Aorta (tissue), 5 donors: ENCODE results near the gene MMP2. TPM values are rescaled to one million over a fixed set of nuclear protein-coding genes. Genes with fewer than 3 reads are reported as not detected.

Experiments used
- ATAC-seq: fragments of 200-7000 bp; cut with Tn5 transposase; one replicate; pipeline ENCODE4 v1.9.1; 2022; ENCODE audit warnings: moderate library complexity; ENCODE audit not compliant: low FRiP score
- DNase-seq, 2 donors: peaks; one replicate each; pipeline ENCODE4 v3.0.0-alpha.2; 2020
- H3K27ac ChIP-seq, 2 donors: one replicate each; pipeline ENCODE4 v1.5.1; 2013; ENCODE audit warnings: low read length in 2 of 2, mild to moderate bottlenecking in 2 of 2, moderate library complexity in 2 of 2, control low read depth in 1 of 2, inconsistent platforms in 1 of 2, low read depth in 1 of 2
- H3K27me3 ChIP-seq, 2 donors: one replicate each; pipeline ENCODE4 v1.6.1; 2013; ENCODE audit warnings: control low read depth in 1 of 2, low read length in 1 of 2, mild to moderate bottlenecking in 1 of 2, moderate library complexity in 1 of 2; ENCODE audit not compliant: insufficient read depth in 2 of 2, control insufficient read depth in 1 of 2
- H3K36me3 ChIP-seq, 2 donors: one replicate each; pipeline ENCODE4 v1.6.1; 2013; ENCODE audit warnings: control low read depth in 1 of 2, low read length in 1 of 2, mild to moderate bottlenecking in 1 of 2; ENCODE audit not compliant: insufficient read depth in 2 of 2, control insufficient read depth in 1 of 2
- H3K4me1 ChIP-seq, 2 donors: one replicate each; pipeline ENCODE4 v1.6.1; 2013; ENCODE audit warnings: low read length in 2 of 2, control low read depth in 1 of 2, mild to moderate bottlenecking in 1 of 2, moderate library complexity in 1 of 2; ENCODE audit not compliant: insufficient read depth in 2 of 2, control insufficient read depth in 1 of 2
- H3K4me3 ChIP-seq, 2 donors: one replicate each; pipeline ENCODE4 v1.5.1; 2013; ENCODE audit warnings: low read length in 2 of 2, control low read depth in 1 of 2, mild to moderate bottlenecking in 1 of 2
- H3K9me3 ChIP-seq: one replicate; pipeline ENCODE4 v1.6.1; 2013; ENCODE audit warnings: mild to moderate bottlenecking, low read length; ENCODE audit not compliant: control insufficient read depth
- WGBS, 2 donors: extraction: QIAGEN DNeasy Blood & Tissue Kit; methylation state at CpG; one replicate each; pipeline ENCODE4 v1.1.7; 2013; 5-methylcytosine and 5-hydroxymethylcytosine counted together
- intact Hi-C, 2 donors: fragments of 100-400 bp; cut with DNase I; formaldehyde crosslinking; loops; one replicate each; pipeline versions ENCODE4 v1.14.2 to v1.15.0; 2022
- polyA plus RNA-seq, 2 donors: library from polyadenylated mRNA; stranded (reverse); fragments of 200-250 nt; gene quantifications; one replicate each; pipeline ENCODE4 v1.2.3, GENCODE V29; 2013
- total RNA-seq, 2 donors: library from RNA; stranded (reverse); fragmentation: NEBNext Ultra II Directional; extraction: Animal tissue kit (Norgen Biotek cat#: 25700); gene quantifications; one replicate each; pipeline ENCODE4 v1.2.1, GENCODE V29; 2021
- donor health status: healthy with polysubstance abuse.
- donor health status: Bipolar disorder and iron deficiency.
- donor health status: DM: no; HTN: no; CAD: no.
- donor health status: DM: no; HTN: no; CAD: no.
- donor health status: DM: yes; HTN: yes; CAD: no.

MMP2 gene
- total and polyA plus RNA-seq, 4 donors: 33.2 to 731 (median 195) TPM

DNA sequence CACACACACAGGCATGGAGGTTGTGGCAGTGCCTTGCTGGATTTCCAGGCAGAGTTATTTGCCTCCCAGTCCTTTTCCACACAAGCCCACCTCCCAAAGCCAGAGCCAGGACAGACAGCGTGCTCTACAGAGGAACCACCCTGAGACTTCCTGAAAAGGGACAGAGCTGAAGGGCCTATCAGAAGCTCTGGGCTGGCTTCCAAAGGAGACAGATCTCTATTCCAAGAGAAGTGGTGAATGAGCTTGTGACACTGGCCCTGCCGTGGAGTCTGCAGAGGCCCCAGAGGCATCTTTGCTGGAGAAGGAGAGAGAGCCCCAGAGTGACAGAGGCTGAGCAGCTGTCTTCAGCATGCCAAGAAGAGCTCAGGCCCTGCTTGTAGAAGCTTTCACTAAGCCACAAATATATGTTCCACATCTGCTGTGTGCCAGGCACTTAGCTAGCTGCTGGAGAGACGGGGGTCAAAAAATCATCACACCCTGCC, 21.6 kb downstream of the MMP2 start:
- intact Hi-C loops: no loop called here
- Histone ChIP-seq H3K36me3 (peaks cover 0 to 4% of the 10 kb centered on the region in 2 donors), H3K27me3 (no peaks in the 10 kb centered on the region), H3K4me3 (no peak overlapping the region), H3K27ac (peak overlapping the region in 1 of 2 donors; percentile 55), H3K4me1 (peaks cover 0 to 2% of the 10 kb centered on the region in 2 donors), H3K9me3 (no peaks in the 10 kb centered on the region)
- 25 to 32% methylated on average over 3 of the region's 3 CpGs for WGBS, 2 donors
- peak in 1 of 2 donors; percentile 76 for DNase-seq
- ATAC-seq: peak; percentile 24

DNA sequence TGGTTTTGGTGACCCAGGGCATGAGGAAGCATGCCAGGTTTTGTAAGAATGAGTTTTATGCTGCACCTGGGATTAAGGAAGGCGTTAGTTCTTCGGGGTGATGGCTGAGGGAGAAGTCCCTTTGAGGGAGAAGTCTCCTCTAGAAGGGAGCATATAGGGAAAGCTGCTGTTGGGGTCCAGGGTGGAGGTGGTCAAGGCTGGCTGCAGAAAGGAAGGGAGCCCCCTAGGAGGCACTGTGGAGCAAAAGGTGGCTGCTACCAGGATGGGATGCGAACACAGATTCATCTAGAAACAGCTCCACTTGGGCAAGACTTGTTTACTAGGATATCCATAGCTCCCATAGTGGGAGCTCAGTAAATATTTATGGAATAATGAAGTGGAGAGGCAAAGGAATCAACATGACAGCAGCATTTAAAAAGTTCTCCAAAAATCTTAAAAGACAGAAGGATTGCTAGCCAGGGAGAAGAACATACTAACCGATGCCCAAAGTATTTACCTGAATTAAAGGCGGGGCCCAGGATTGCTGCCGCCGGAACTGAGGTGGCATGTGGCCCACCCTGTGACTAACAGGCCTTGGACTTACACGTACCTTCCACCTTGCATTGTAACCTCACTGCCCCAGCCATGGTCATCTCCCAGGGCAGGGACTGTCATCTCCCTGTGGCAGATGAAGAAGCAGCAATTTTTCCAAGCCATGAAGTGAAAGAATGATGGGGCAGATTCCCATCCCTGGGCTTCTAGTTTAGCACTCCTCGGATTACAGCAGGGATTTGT, 22.7 kb downstream of the MMP2 start:
- WGBS, 2 donors: 83 to 88% methylated on average over 9 of the region's 9 CpGs
- Histone ChIP-seq H3K9me3 (no peaks in the 10 kb centered on the region), H3K27ac (no peak overlapping the region), H3K4me3 (no peak overlapping the region), H3K4me1 (peaks cover 0 to 2% of the 10 kb centered on the region in 2 donors), H3K27me3 (no peaks in the 10 kb centered on the region), H3K36me3 (peaks cover 0 to 4% of the 10 kb centered on the region in 2 donors)
- DNase-seq (no peak), ATAC-seq (no peak)
- intact Hi-C loops: no loop called here

DNA sequence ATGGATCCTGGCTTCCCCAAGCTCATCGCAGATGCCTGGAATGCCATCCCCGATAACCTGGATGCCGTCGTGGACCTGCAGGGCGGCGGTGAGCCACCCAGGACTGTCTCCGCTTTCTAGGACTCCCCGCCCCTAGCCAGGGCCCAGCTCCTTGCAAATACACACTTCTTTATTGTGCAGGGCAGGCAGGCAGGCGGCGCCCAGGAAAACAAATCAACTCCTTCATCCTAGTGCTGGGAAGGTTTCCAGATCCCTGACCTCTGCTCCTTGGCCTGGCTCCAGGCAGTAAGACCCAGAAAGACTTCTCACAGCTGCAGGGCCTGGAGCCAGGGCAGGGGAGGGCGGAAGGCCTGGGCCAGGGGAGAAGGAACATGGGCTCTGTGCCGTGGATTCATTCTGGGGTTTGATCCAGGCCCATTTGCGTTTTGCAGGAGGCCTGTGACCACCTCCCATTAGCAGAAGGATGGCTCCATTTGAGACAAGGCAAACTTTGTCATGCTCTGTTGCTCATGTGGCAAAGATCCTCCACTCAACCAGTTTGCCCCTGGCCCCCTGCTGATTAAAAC, 23.9 kb downstream of the MMP2 start:
- WGBS, 2 donors: 5% methylated on average over 13 of the region's 13 CpGs
- H3K9me3 ChIP-seq: no peaks in the 10 kb centered on the region
- no peak overlapping the region for H3K4me3 ChIP-seq
- H3K27ac ChIP-seq: peak overlapping the region in 1 of 2 donors; percentile 65
- H3K36me3 ChIP-seq: peaks cover 0 to 4% of the 10 kb centered on the region in 2 donors
- H3K27me3 ChIP-seq: no peaks in the 10 kb centered on the region
- intact Hi-C loops: no loop called here
- H3K4me1 ChIP-seq: peaks cover 0 to 2% of the 10 kb centered on the region in 2 donors
- peak; percentile 87 to 88 for DNase-seq
- ATAC-seq: peak; percentile 82

DNA sequence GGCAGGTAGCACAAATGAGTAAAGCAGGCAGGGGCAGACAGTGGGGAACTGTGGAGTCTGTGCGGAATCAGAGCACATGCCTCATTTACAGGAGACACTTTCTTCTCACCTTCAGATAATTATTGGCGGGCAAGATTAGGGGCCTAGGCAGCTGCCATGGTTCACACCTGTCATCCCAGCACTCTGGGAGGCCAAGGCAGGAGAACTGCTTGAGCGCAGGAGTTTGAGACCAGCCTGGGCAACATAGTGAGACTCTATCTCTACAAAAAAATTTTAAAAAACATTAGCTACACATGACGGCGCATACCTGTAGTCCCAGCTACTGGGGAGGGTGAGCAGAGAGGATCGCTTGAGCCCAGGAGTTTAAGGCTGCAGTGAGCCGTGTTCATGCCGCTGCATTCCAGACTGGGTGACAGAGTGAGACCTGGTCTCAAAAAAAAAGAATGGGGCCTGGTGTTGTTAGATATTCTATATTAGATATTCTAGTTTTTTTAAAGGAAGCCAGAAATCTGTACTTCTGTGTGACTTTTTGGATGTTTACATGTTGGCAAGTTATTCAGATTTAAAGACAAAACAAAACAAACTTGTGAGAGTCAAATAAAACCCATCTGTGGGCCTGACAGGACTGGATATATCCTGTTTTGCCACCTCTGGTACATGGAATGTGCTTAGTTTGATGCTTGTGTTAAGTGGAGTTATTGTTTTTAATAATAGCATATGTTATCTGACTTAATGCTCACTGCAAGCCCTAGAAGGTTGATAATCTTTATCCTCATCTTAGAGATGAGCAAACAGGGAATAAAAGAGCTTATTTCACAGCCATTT, 24.9 kb downstream of the MMP2 start:
- no peak for DNase-seq
- H3K27ac ChIP-seq: no peak overlapping the region
- peaks cover 0 to 4% of the 10 kb centered on the region in 2 donors for H3K36me3 ChIP-seq
- no peaks in the 10 kb centered on the region for H3K9me3 ChIP-seq
- no peaks in the 10 kb centered on the region for H3K27me3 ChIP-seq
- no peak overlapping the region for H3K4me3 ChIP-seq
- ATAC-seq: no peak
- H3K4me1 ChIP-seq: peaks cover 0 to 2% of the 10 kb centered on the region in 2 donors
- WGBS, 2 donors: 92% methylated on average over 8 of the region's 8 CpGs
- intact Hi-C loops: no loop called here

DNA sequence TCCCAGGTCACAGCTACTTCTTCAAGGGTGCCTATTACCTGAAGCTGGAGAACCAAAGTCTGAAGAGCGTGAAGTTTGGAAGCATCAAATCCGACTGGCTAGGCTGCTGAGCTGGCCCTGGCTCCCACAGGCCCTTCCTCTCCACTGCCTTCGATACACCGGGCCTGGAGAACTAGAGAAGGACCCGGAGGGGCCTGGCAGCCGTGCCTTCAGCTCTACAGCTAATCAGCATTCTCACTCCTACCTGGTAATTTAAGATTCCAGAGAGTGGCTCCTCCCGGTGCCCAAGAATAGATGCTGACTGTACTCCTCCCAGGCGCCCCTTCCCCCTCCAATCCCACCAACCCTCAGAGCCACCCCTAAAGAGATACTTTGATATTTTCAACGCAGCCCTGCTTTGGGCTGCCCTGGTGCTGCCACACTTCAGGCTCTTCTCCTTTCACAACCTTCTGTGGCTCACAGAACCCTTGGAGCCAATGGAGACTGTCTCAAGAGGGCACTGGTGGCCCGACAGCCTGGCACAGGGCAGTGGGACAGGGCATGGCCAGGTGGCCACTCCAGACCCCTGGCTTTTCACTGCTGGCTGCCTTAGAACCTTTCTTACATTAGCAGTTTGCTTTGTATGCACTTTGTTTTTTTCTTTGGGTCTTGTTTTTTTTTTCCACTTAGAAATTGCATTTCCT, 26.5 kb downstream of the MMP2 start:
- no peaks in the 10 kb centered on the region for H3K27me3 ChIP-seq
- intact Hi-C loops: no loop called here
- H3K36me3 ChIP-seq: peaks cover 0 to 4% of the 10 kb centered on the region in 2 donors
- no peak overlapping the region for H3K4me3 ChIP-seq
- 88 to 91% methylated on average over 10 of the region's 10 CpGs for WGBS, 2 donors
- peaks cover 0 to under 1% of the 10 kb centered on the region in 2 donors for H3K4me1 ChIP-seq
- H3K27ac ChIP-seq: no peak overlapping the region
- no peaks in the 10 kb centered on the region for H3K9me3 ChIP-seq
- DNase-seq (no peak), ATAC-seq (no peak)

DNA sequence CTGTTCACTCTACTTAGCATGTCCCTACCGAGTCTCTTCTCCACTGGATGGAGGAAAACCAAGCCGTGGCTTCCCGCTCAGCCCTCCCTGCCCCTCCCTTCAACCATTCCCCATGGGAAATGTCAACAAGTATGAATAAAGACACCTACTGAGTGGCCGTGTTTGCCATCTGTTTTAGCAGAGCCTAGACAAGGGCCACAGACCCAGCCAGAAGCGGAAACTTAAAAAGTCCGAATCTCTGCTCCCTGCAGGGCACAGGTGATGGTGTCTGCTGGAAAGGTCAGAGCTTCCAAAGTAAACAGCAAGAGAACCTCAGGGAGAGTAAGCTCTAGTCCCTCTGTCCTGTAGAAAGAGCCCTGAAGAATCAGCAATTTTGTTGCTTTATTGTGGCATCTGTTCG, 27.1 kb downstream of the MMP2 start:
- no peaks in the 10 kb centered on the region for H3K27me3 ChIP-seq
- H3K4me3 ChIP-seq: no peak overlapping the region
- 75 to 81% methylated on average over 7 of the region's 7 CpGs for WGBS, 2 donors
- intact Hi-C loops: no loop called here
- ATAC-seq: no peak
- no peaks in the 10 kb centered on the region for H3K4me1 ChIP-seq
- no peaks in the 10 kb centered on the region for H3K9me3 ChIP-seq
- peaks cover 0 to 4% of the 10 kb centered on the region in 2 donors for H3K36me3 ChIP-seq
- H3K27ac ChIP-seq: no peak overlapping the region
- no peak for DNase-seq

DNA sequence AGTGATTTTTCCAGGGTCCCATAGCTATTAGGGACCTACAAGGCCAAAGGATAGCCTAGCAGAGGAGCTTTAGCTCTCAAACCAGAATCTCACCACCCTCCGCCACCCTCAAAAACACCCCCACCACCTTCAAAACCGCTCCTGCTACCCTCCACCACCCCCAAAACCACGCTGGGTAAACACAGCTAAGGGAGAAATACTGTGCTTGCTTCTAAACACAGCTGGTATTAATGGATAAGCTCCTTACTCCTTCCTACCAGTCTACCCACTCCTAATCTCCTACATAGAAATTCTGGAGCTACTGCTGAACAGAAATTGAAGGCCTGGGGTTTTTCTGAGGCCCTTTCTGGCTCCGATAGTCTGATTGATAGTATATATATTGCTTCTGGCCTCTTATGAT, 27.7 kb downstream of the MMP2 start:
- ATAC-seq (no peak), DNase-seq (no peak)
- Histone ChIP-seq H3K4me1 (no peaks in the 10 kb centered on the region), H3K9me3 (no peaks in the 10 kb centered on the region), H3K27ac (no peak overlapping the region), H3K4me3 (no peak overlapping the region), H3K36me3 (peaks cover 0 to 4% of the 10 kb centered on the region in 2 donors), H3K27me3 (no peaks in the 10 kb centered on the region)
- 49 to 58% methylated on average over 4 of the region's 4 CpGs for WGBS, 2 donors
- intact Hi-C loops: no loop called here

DNA sequence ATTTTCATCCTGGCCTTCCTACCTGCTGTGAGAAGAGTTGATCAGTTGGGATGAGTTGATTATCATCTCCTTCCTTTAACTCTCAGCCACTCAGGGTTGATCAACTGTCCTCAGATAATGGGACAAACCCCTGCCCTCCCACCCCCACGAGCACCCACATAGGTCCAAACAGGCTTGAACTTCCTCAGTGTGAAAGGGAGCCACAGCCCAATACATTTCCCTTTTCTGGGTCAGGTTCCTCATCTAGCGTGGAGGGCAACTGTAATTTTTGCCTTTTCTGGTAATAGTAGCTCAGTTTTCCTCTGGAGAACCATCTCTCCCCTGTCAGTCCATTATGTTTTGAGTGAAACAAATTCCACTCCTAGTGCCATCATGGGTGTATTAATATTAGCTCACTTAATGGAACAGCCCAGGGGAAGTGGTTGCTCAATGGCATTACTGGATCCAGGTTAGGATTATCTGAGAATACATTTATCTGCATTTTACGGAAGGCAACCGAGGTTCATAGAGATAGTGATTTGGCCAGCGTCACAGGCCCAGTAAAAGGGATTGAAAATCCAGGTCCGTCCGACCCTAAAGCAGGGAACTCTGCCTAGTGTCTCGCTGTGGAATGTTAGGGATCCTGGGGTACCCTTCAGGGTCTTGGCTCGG, 29.4 kb downstream of the MMP2 start:
- peak; percentile 13 for ATAC-seq
- H3K4me3 ChIP-seq: no peak overlapping the region
- intact Hi-C loops: no loop called here
- H3K27ac ChIP-seq: no peak overlapping the region
- peaks cover 0 to 4% of the 10 kb centered on the region in 2 donors for H3K36me3 ChIP-seq
- H3K27me3 ChIP-seq: no peaks in the 10 kb centered on the region
- no peak for DNase-seq
- 63 to 65% methylated on average over 9 of the region's 9 CpGs for WGBS, 2 donors
- H3K4me1 ChIP-seq: no peaks in the 10 kb centered on the region
- no peaks in the 10 kb centered on the region for H3K9me3 ChIP-seq
